HG02973 (cell line): ENCODE measurements around the gene CNST.
"Not testable (repeated sequence)": the region's sequence is repeated elsewhere in the genome, so short reads cannot be mapped to it uniquely, and the experiment has no call there.

ENCODE experiments used
- ATAC-seq: cut with Tn5 transposase; IDR thresholded peaks from one replicate; pipeline ENCODE4 v1.9.1; 2021; ENCODE audit warnings: moderate library complexity; ENCODE audit not compliant: unreplicated experiment

CNST gene

GRCh38 chr1:246582301-246583055 is 16.2 kb downstream of the CNST start:
- no peak for ATAC-seq

- no peak for ATAC-seq
Measured at GRCh38 chr1:246583056-246583440, 16.8 kb downstream of the CNST start.

GRCh38 chr1:246583448-246584185 is 17.4 kb downstream of the CNST start:
- no peak for ATAC-seq

GRCh38 chr1:246587032-246587431 is 20.8 kb downstream of the CNST start:
- no peak for ATAC-seq

- no peak for ATAC-seq
Measured at GRCh38 chr1:246587606-246588005, 21.4 kb downstream of the CNST start.

- ATAC-seq, result no peak
Measured at GRCh38 chr1:246588159-246588721, 22.0 kb downstream of the CNST start.

- ATAC-seq, result not testable (repeated sequence)
Measured at GRCh38 chr1:246589919-246590318, 23.7 kb downstream of the CNST start.

GRCh38 chr1:246591047-246591446 is 24.8 kb downstream of the CNST start:
- ATAC-seq, result peak; percentile 59

- ATAC-seq, result peak; percentile 95
Measured at GRCh38 chr1:246591504-246591903, 25.2 kb downstream of the CNST start.

GRCh38 chr1:246591958-246592357 is 25.7 kb downstream of the CNST start:
- peak; percentile 2 for ATAC-seq

GRCh38 chr1:246592695-246593094 is 26.4 kb downstream of the CNST start:
- ATAC-seq, result no peak

- no peak for ATAC-seq
Measured at GRCh38 chr1:246595146-246595545, 28.9 kb downstream of the CNST start.

- no peak for ATAC-seq
Measured at GRCh38 chr1:246597340-246597739, 31.1 kb downstream of the CNST start.

GRCh38 chr1:246597971-246598370 is 31.7 kb downstream of the CNST start:
- no peak for ATAC-seq

GRCh38 chr1:246599315-246599714 is 33.1 kb downstream of the CNST start:
- ATAC-seq, result no peak

GRCh38 chr1:246600579-246600978 is 34.3 kb downstream of the CNST start:
- no peak for ATAC-seq

- no peak for ATAC-seq
Measured at GRCh38 chr1:246602194-246602593, 35.9 kb downstream of the CNST start.

- ATAC-seq, result not testable (repeated sequence)
Measured at GRCh38 chr1:246605231-246605630, 39.0 kb downstream of the CNST start.

- no peak for ATAC-seq
Measured at GRCh38 chr1:246607462-246607861, 41.2 kb downstream of the CNST start.

- ATAC-seq, result no peak
Measured at GRCh38 chr1:246608616-246609376, 42.5 kb downstream of the CNST start.

- no peak for ATAC-seq
Measured at GRCh38 chr1:246609632-246610031, 43.4 kb downstream of the CNST start.
